Loucy (cell line): ENCODE measurements around the gene HEATR1.

Source experiments
- EZH2phosphoT487 ChIP-seq: fragments of 200-600 bp; IDR thresholded peaks from 2 replicates; pipeline ENCODE4 v1.6.1; 2018; ENCODE audit warnings: antibody characterized with exemption, mild to moderate bottlenecking, moderate library complexity, borderline replicate concordance
- TF ChIP-seq, protein P1 (sequence below): fragments of 200-600 bp; sonication (generic); conservative IDR thresholded peaks from 2 replicates; pipeline ENCODE4 v1.5.1; 2014; ENCODE audit warnings: mild to moderate bottlenecking, antibody characterized with exemption, low read length

GRCh38 chr1:236615399-236616148 is 11.3 kb upstream of the HEATR1 start:
- TF ChIP-seq, protein P1, sequence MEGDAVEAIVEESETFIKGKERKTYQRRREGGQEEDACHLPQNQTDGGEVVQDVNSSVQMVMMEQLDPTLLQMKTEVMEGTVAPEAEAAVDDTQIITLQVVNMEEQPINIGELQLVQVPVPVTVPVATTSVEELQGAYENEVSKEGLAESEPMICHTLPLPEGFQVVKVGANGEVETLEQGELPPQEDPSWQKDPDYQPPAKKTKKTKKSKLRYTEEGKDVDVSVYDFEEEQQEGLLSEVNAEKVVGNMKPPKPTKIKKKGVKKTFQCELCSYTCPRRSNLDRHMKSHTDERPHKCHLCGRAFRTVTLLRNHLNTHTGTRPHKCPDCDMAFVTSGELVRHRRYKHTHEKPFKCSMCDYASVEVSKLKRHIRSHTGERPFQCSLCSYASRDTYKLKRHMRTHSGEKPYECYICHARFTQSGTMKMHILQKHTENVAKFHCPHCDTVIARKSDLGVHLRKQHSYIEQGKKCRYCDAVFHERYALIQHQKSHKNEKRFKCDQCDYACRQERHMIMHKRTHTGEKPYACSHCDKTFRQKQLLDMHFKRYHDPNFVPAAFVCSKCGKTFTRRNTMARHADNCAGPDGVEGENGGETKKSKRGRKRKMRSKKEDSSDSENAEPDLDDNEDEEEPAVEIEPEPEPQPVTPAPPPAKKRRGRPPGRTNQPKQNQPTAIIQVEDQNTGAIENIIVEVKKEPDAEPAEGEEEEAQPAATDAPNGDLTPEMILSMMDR, result no peak
- TF ChIP-seq EZH2phosphoT487, result no peak
